Measurements from ENCODE around the gene SPDYE2B.
"Not testable (repeated sequence)": the region's sequence is repeated elsewhere in the genome, so short reads cannot be mapped to it uniquely, and the experiment has no call there.

- not testable (repeated sequence) for TF ChIP-seq CTCF, POLR2A (IDR thresholded peaks at IDR 0.05)
Observed at GRCh38 chr7:102689436-102690282, 39.5 kb downstream of the SPDYE2B start.
